HFFc6 (cell line): ENCODE results near the gene UBASH3B. TPM values are rescaled to one million over a fixed set of nuclear protein-coding genes. Genes with fewer than 3 reads are reported as not detected.
A peak's percentile ranks its signal among the peaks of the same experiment; 100 is the strongest.

Experiments
- DNase-seq: peaks from one replicate; pipeline ENCODE4 v3.0.0-alpha.2; 2018
- H3K27ac Mint-ChIP-seq: 2 replicates; pipeline ENCODE4 v1.8.0; 2020; ENCODE audit warnings: mild to moderate bottlenecking, mixed read lengths
- H3K27me3 Mint-ChIP-seq: 2 replicates; pipeline ENCODE4 v1.8.0; 2021; ENCODE audit warnings: mild to moderate bottlenecking, moderate library complexity, mixed read lengths; ENCODE audit not compliant: insufficient read depth
- H3K36me3 Mint-ChIP-seq: 2 replicates; pipeline ENCODE4 v1.8.0; 2021; ENCODE audit warnings: low read depth, mixed read lengths
- H3K4me1 Mint-ChIP-seq: 2 replicates; pipeline ENCODE4 v1.8.0; 2020; ENCODE audit warnings: low read depth, mixed read lengths
- H3K4me3 Mint-ChIP-seq: 2 replicates; pipeline ENCODE4 v1.8.0; 2020; ENCODE audit warnings: mild to moderate bottlenecking, moderate library complexity, mixed read lengths
- H3K9me3 Mint-ChIP-seq: 2 replicates; pipeline ENCODE4 v1.8.0; 2020; ENCODE audit warnings: mild to moderate bottlenecking, mixed read lengths
- CTCF ChIP-seq: fragments of 200-600 bp; sonication (generic); IDR thresholded peaks from 2 replicates; pipeline ENCODE4 v1.5.0; 2021; ENCODE audit warnings: antibody characterized with exemption, mild to moderate bottlenecking
- total RNA-seq, 6 experiments: library from RNA; stranded (reverse); fragmentation: NEBNext Ultra II Directional; extraction: Animal tissue kit (Norgen Biotek cat#: 25700); gene quantifications; 2 replicates in 1 of 6; 3 replicates in 5 of 6; pipeline ENCODE4 v1.2.3, GENCODE V29; 2021

The UBASH3B gene
- total RNA-seq, 6 experiments from 2014 or later, result 44.6 to 60.4 (median 52.9) TPM

- H3K27me3 Mint-ChIP-seq, result no peaks in the 10 kb centered on the region; the same call in none of the 2 replicates
- H3K27ac Mint-ChIP-seq, result peak overlapping the region; percentile 71
- no peak overlapping the region for H3K4me3 Mint-ChIP-seq
- no peak for DNase-seq
- peaks cover 77% of the 10 kb centered on the region for H3K4me1 Mint-ChIP-seq
- peaks cover 15% of the 10 kb centered on the region; the same call in 1 of the 2 replicates for H3K36me3 Mint-ChIP-seq
- no peak for TF ChIP-seq CTCF
- H3K9me3 Mint-ChIP-seq, result no peaks in the 10 kb centered on the region
These were observed 67.6 kb downstream of the UBASH3B start for GRCh38 chr11:122723106-122723505.

- no peak for DNase-seq
- peaks cover 15% of the 10 kb centered on the region; the same call in 1 of the 2 replicates for H3K36me3 Mint-ChIP-seq
- no peak for TF ChIP-seq CTCF
- H3K9me3 Mint-ChIP-seq, result no peaks in the 10 kb centered on the region
- no peaks in the 10 kb centered on the region; the same call in none of the 2 replicates for H3K27me3 Mint-ChIP-seq
- no peak overlapping the region for H3K4me3 Mint-ChIP-seq
- peaks cover 82% of the 10 kb centered on the region for H3K4me1 Mint-ChIP-seq
- H3K27ac Mint-ChIP-seq, result peak overlapping the region; percentile 71
These were observed 68.1 kb downstream of the UBASH3B start for GRCh38 chr11:122723576-122723975.

- Mint-ChIP-seq H3K27ac (peak overlapping the region; percentile 71), H3K36me3 (peaks cover 14% of the 10 kb centered on the region; the same call in 1 of the 2 replicates), H3K27me3 (no peaks in the 10 kb centered on the region; the same call in none of the 2 replicates), H3K4me1 (peaks cover 80% of the 10 kb centered on the region), H3K9me3 (no peaks in the 10 kb centered on the region), H3K4me3 (peak overlapping the region; percentile 21; the same call in 1 of the 2 replicates)
- TF ChIP-seq CTCF, result no peak
- peak; percentile 44 for DNase-seq
These were observed 69.0 kb downstream of the UBASH3B start for GRCh38 chr11:122724520-122724919.

- no peaks in the 10 kb centered on the region for H3K36me3 Mint-ChIP-seq
- H3K9me3 Mint-ChIP-seq, result no peaks in the 10 kb centered on the region
- no peaks in the 10 kb centered on the region; the same call in 1 of the 2 replicates for H3K27me3 Mint-ChIP-seq
- no peak overlapping the region for H3K4me3 Mint-ChIP-seq
- no peak for DNase-seq
- H3K4me1 Mint-ChIP-seq, result peaks cover 70% of the 10 kb centered on the region
- TF ChIP-seq CTCF, result no peak
- no peak overlapping the region for H3K27ac Mint-ChIP-seq
These were observed 70.5 kb downstream of the UBASH3B start for GRCh38 chr11:122726028-122726427.

- no peaks in the 10 kb centered on the region for H3K36me3 Mint-ChIP-seq
- peak overlapping the region; percentile 74 for H3K27ac Mint-ChIP-seq
- no peaks in the 10 kb centered on the region; the same call in 1 of the 2 replicates for H3K27me3 Mint-ChIP-seq
- no peaks in the 10 kb centered on the region for H3K9me3 Mint-ChIP-seq
- no peak for TF ChIP-seq CTCF
- peaks cover 70% of the 10 kb centered on the region for H3K4me1 Mint-ChIP-seq
- DNase-seq, result no peak
- peak overlapping the region; percentile 83 for H3K4me3 Mint-ChIP-seq
These were observed 71.8 kb downstream of the UBASH3B start for GRCh38 chr11:122727101-122727929.
